Activated T-helper 17 cell treated with anti-CD3 and anti-CD28 coated beads, Interleukin-2, amount 50 U/mL, for 72 hours (primary cell): Measurements from ENCODE around the gene MFSD2A. TPM values are rescaled to one million over a fixed set of nuclear protein-coding genes. Genes with fewer than 3 reads are reported as not detected.

Source experiments
- total RNA-seq, 2 donors: library from RNA; stranded (reverse); gene quantifications; one replicate each; pipeline ENCODE4 v1.2.3, GENCODE V29; 2022

MFSD2A gene
- total RNA-seq, 2 donors from 2014 or later: 8.1 to 10.3 TPM

Other genes starting within 250 kb of the MFSD2A start
- gene PPIE, start 216.3 kb upstream of the MFSD2A start, total RNA-seq: 10 to 100 TPM; 56.0 to 68.7 TPM
- 1 to 10 TPM in 1 of 2 donors, under 1 TPM in 1; 0.69 to 1.1 TPM for gene OXCT2, start 183.8 kb upstream of the MFSD2A start, total RNA-seq
- gene BMP8B, start 166.3 kb upstream of the MFSD2A start, total RNA-seq: under 1 TPM; 0.08 to 0.37 TPM
- gene TRIT1, start 71.6 kb upstream of the MFSD2A start, total RNA-seq: 10 to 100 TPM; 33.6 to 41.0 TPM
- gene MYCL, start 53.2 kb upstream of the MFSD2A start, total RNA-seq: under 1 TPM in 1 of 2 donors, not detected in 1; 0.09 TPM
- gene CAP1, start 85.6 kb downstream of the MFSD2A start, total RNA-seq: 100 to 1,000 TPM; 405 to 687 TPM
- gene PPT1, start 142.1 kb downstream of the MFSD2A start, total RNA-seq: 100 to 1,000 TPM in 1 of 2 donors, 10 to 100 TPM in 1; 56.1 to 107 TPM
- gene RLF, start 206.2 kb downstream of the MFSD2A start, total RNA-seq: 10 to 100 TPM; 16.5 to 50.9 TPM